Forelimb muscle (tissue), 1 donor: ENCODE measurements around the gene TMEM115. TPM values are rescaled to one million over a fixed set of nuclear protein-coding genes. Genes with fewer than 3 reads are reported as not detected.

Experiments
- DNase-seq: peaks from one replicate; pipeline ENCODE4 v3.0.0-alpha.2; 2013; ENCODE audit warnings: low read depth
- polyA plus RNA-seq: library from polyadenylated mRNA; unstranded; fragments of 120-200 nt; gene quantifications from one replicate; pipeline ENCODE4 v1.2.1, GENCODE V29; 2013; ENCODE audit not compliant: insufficient read length

Gene TMEM115
- polyA plus RNA-seq, 1 donor = 23.3 TPM

GRCh38 chr3:50353245-50354004 lies 5.9 kb downstream of the TMEM115 start:
- DNase-seq = no peak

GRCh38 chr3:50352781-50353180 lies 6.5 kb downstream of the TMEM115 start:
- DNase-seq = no peak

- no peak for DNase-seq
Measured at GRCh38 chr3:50351323-50351697, 8.0 kb downstream of the TMEM115 start.

- DNase-seq = peak; percentile 84
Measured at GRCh38 chr3:50350527-50351322, 8.6 kb downstream of the TMEM115 start, which contains the start of the genes CYB561D2 and NPRL2. TSS of gene CYB561D2 (plus strand) at chr3:50350862. CDS start at chr3:50351434, 572 bp downstream. TSS of gene NPRL2 (minus strand) at chr3:50350775. CDS start at chr3:50350652, 123 bp downstream.

GRCh38 chr3:50350213-50350526 lies 9.2 kb downstream of the TMEM115 start:
- no peak for DNase-seq

- no peak for DNase-seq
Measured at GRCh38 chr3:50347187-50347813, 12.0 kb downstream of the TMEM115 start.

- DNase-seq = no peak
Measured at GRCh38 chr3:50345586-50346234, 13.6 kb downstream of the TMEM115 start, which contains the start of gene ZMYND10. TSS of gene ZMYND10 (minus strand) at chr3:50345732. CDS start at chr3:50345579, 153 bp downstream.

GRCh38 chr3:50345008-50345407 lies 14.3 kb downstream of the TMEM115 start:
- no peak for DNase-seq

GRCh38 chr3:50342813-50343633 lies 16.3 kb downstream of the TMEM115 start:
- no peak for DNase-seq

GRCh38 chr3:50341996-50342650 lies 17.2 kb downstream of the TMEM115 start:
- DNase-seq = no peak

- DNase-seq = no peak
Measured at GRCh38 chr3:50341537-50341936, 17.8 kb downstream of the TMEM115 start.

GRCh38 chr3:50340448-50341329 lies 18.6 kb downstream of the TMEM115 start, which contains the start of gene RASSF1:
TSS of gene RASSF1 (minus strand) at chr3:50340836. CDS start at chr3:50340805, 31 bp downstream.
- no peak for DNase-seq

- no peak for DNase-seq
Measured at GRCh38 chr3:50340147-50340447, 19.2 kb downstream of the TMEM115 start.

- DNase-seq = no peak
Measured at GRCh38 chr3:50339485-50340146, 19.7 kb downstream of the TMEM115 start.

GRCh38 chr3:50338965-50339364 lies 20.4 kb downstream of the TMEM115 start:
- DNase-seq = no peak

- peak; percentile 94 for DNase-seq
Measured at GRCh38 chr3:50337175-50337861, 22.0 kb downstream of the TMEM115 start.

GRCh38 chr3:50336452-50337174 lies 22.7 kb downstream of the TMEM115 start:
- no peak for DNase-seq
